NCI-H748 treated with DMSO at 0.1 percent for 48 hours (cell line): ENCODE measurements around the gene HOMEZ.
"Not testable (repeated sequence)": the region's sequence is repeated elsewhere in the genome, so short reads cannot be mapped to it uniquely, and the experiment has no call there.

ENCODE experiments used
- DNase-seq: peaks from one replicate; lab custom pipeline; 2025; lab: John Stamatoyannopoulos, UW

HOMEZ gene

GRCh38 chr14:23286020-23286901 lies at the start of gene HOMEZ:
HOMEZ (minus strand) TSS chr14:23286132; CDS start chr14:23285952, 180 bp downstream.
- peak; percentile 92 for DNase-seq

GRCh38 chr14:23335623-23336022 lies 49.7 kb upstream of the HOMEZ start:
- no peak for DNase-seq

GRCh38 chr14:23327947-23328744 lies 42.2 kb upstream of the HOMEZ start:
- peak; percentile 63 for DNase-seq

GRCh38 chr14:23326491-23327332 lies 40.8 kb upstream of the HOMEZ start:
- no peak for DNase-seq

GRCh38 chr14:23325746-23326145 lies 39.8 kb upstream of the HOMEZ start:
- not testable (repeated sequence) for DNase-seq

GRCh38 chr14:23324993-23325392 lies 39.1 kb upstream of the HOMEZ start:
- DNase-seq: no peak

- DNase-seq: no peak
Measured at GRCh38 chr14:23324455-23324846, 38.5 kb upstream of the HOMEZ start.

GRCh38 chr14:23323838-23324454 lies 38.0 kb upstream of the HOMEZ start:
- DNase-seq: no peak

GRCh38 chr14:23322568-23323517 lies 36.9 kb upstream of the HOMEZ start:
- no peak for DNase-seq

GRCh38 chr14:23321572-23322547 lies 35.9 kb upstream of the HOMEZ start:
- peak; percentile 5 for DNase-seq

- DNase-seq: peak; percentile 99
Measured at GRCh38 chr14:23320584-23321571, 34.9 kb upstream of the HOMEZ start, which contains the start of gene PABPN1. PABPN1 (plus strand) TSS chr14:23321457; CDS start chr14:23321470, 13 bp downstream.

- DNase-seq: no peak
Measured at GRCh38 chr14:23319746-23320583, 34.0 kb upstream of the HOMEZ start.

GRCh38 chr14:23316300-23316699 lies 30.4 kb upstream of the HOMEZ start:
- DNase-seq: no peak

GRCh38 chr14:23310546-23310945 lies 24.6 kb upstream of the HOMEZ start:
- DNase-seq: no peak

- no peak for DNase-seq
Measured at GRCh38 chr14:23308721-23309445, 23.0 kb upstream of the HOMEZ start.
